AG10803 (cell line): ENCODE data around the gene PTPRG.
A peak's percentile ranks its signal among the peaks of the same experiment; 100 is the strongest.

ENCODE experiments used
- DNase-seq: peaks from one replicate; pipeline ENCODE4 v3.0.0; 2010; ENCODE audit warnings: low read depth
- H3K4me3 ChIP-seq: 2 replicates; pipeline ENCODE4 v1.5.1; 2011; ENCODE audit warnings: mild to moderate bottlenecking, low read length, control low read depth
- CTCF ChIP-seq: conservative IDR thresholded peaks from 2 replicates; pipeline ENCODE4 v1.5.1; 2011; ENCODE audit warnings: mild to moderate bottlenecking, low read length, control low read depth, inconsistent platforms

The PTPRG gene

GRCh38 chr3:61997101-61997500 lies 435.7 kb downstream of the PTPRG start:
- no peak overlapping the region for H3K4me3 ChIP-seq
- no peak for TF ChIP-seq CTCF
- DNase-seq, result no peak

GRCh38 chr3:62003835-62004234 lies 442.5 kb downstream of the PTPRG start:
- DNase-seq, result no peak
- no peak for TF ChIP-seq CTCF
- H3K4me3 ChIP-seq, result no peak overlapping the region

- DNase-seq, result peak; percentile 48
- TF ChIP-seq CTCF, result no peak
- H3K4me3 ChIP-seq, result no peak overlapping the region
Observed at GRCh38 chr3:62007036-62007435, 445.7 kb downstream of the PTPRG start.

- no peak for DNase-seq
- H3K4me3 ChIP-seq, result no peak overlapping the region
- TF ChIP-seq CTCF, result no peak
Observed at GRCh38 chr3:62010989-62011388, 449.6 kb downstream of the PTPRG start.

- no peak for TF ChIP-seq CTCF
- H3K4me3 ChIP-seq, result no peak overlapping the region
- DNase-seq, result no peak
Observed at GRCh38 chr3:62011666-62012065, 450.3 kb downstream of the PTPRG start.

- H3K4me3 ChIP-seq, result no peak overlapping the region
- no peak for DNase-seq
- no peak for TF ChIP-seq CTCF
Observed at GRCh38 chr3:62013951-62014350, 452.6 kb downstream of the PTPRG start.

GRCh38 chr3:62015111-62015510 lies 453.7 kb downstream of the PTPRG start:
- TF ChIP-seq CTCF, result no peak
- no peak for DNase-seq

More at GRCh38 chr3:62015111-62015510, 453.7 kb downstream of the PTPRG start:
- no peak overlapping the region for H3K4me3 ChIP-seq
